PC-9 (cell line): ENCODE measurements around the gene BNC1. TPM values are rescaled to one million over a fixed set of nuclear protein-coding genes. Genes with fewer than 3 reads are reported as not detected.
A peak's percentile ranks its signal among the peaks of the same experiment; 100 is the strongest.

ENCODE experiments used
- Bru-seq: library from RNA; stranded (reverse); fragments of 400-500 nt; gene quantifications from one replicate; lab custom pipeline; 2021; lab: Mats Ljungman, UMichigan
- BruChase-seq, 2 experiments: library from RNA; stranded (reverse); fragments of 400-500 nt; gene quantifications; one replicate each; lab custom pipeline; 2021; lab: Mats Ljungman, UMichigan
- BruUV-seq: library from RNA; stranded (reverse); fragments of 400-500 nt; replicated peaks from 2 replicates; lab custom pipeline; 2021; lab: Mats Ljungman, UMichigan
- CTCF ChIA-PET: fragments of 300-600 bp; sonication (Branson Sonifier 250); formaldehyde crosslinking; loops from one replicate; lab custom pipeline; 2022; ENCODE audit warnings: antibody characterized with exemption; lab: Charles Lee
- POLR2A ChIA-PET: fragments of 300-600 bp; sonication (Branson Sonifier 250); formaldehyde crosslinking; loops from one replicate; lab custom pipeline; 2022; ENCODE audit warnings: antibody characterized with exemption; ENCODE audit not compliant: unreplicated experiment; lab: Charles Lee
- DNase-seq, 2 experiments: peaks; one replicate each; pipeline versions ENCODE4 v3.0.0 to v3.0.0-alpha.2; 2015 to 2022; ENCODE audit warnings: mixed read lengths in 1 of 2
- H2AFZ ChIP-seq: fragments of 200-600 bp; sonication (generic); 2 replicates; pipeline ENCODE4 v1.8.1; 2017; ENCODE audit warnings: antibody characterized with exemption
- H3F3A ChIP-seq: fragments of 200-600 bp; sonication (generic); 2 replicates; pipeline ENCODE4 v1.8.1; 2017; ENCODE audit warnings: antibody characterized with exemption, mild to moderate bottlenecking, low read depth; ENCODE audit not compliant: insufficient read depth
- H3K27ac ChIP-seq: fragments of 200-600 bp; sonication (generic); 2 replicates; pipeline ENCODE4 v1.6.1; 2016; ENCODE audit warnings: mixed run types
- H3K27me3 ChIP-seq: fragments of 200-600 bp; sonication (generic); 2 replicates; pipeline ENCODE4 v1.6.1; 2016; ENCODE audit warnings: low read depth, mixed run types; ENCODE audit not compliant: insufficient read depth
- H3K36me3 ChIP-seq: fragments of 200-600 bp; sonication (generic); 2 replicates; pipeline ENCODE4 v1.6.1; 2016; ENCODE audit warnings: low read depth, mixed run types
- H3K4me1 ChIP-seq: fragments of 200-600 bp; sonication (generic); replicated peaks from 2 replicates; pipeline ENCODE4 v1.6.1; 2016; ENCODE audit warnings: mixed run types; ENCODE audit not compliant: insufficient read depth
- H3K4me2 ChIP-seq: fragments of 200-600 bp; sonication (generic); 2 replicates; pipeline ENCODE4 v1.6.1; 2017; ENCODE audit warnings: mixed run types
- H3K4me3 ChIP-seq: fragments of 200-600 bp; sonication (generic); 2 replicates; pipeline ENCODE4 v1.6.1; 2016; ENCODE audit warnings: mixed run types
- H3K79me2 ChIP-seq: fragments of 200-600 bp; sonication (generic); 2 replicates; pipeline ENCODE4 v1.6.1; 2017; ENCODE audit warnings: low read depth, mixed run types
- H3K9me2 ChIP-seq: fragments of 200-600 bp; sonication (generic); 2 replicates; pipeline ENCODE4 v1.8.1; 2017; ENCODE audit warnings: mild to moderate bottlenecking; ENCODE audit not compliant: insufficient read depth
- H3K9me3 ChIP-seq: fragments of 200-600 bp; sonication (generic); 2 replicates; pipeline ENCODE4 v1.8.1; 2016; ENCODE audit warnings: low read depth; ENCODE audit not compliant: insufficient read depth
- H4K20me1 ChIP-seq: fragments of 200-600 bp; sonication (generic); 2 replicates; pipeline ENCODE4 v1.8.1; 2017; ENCODE audit not compliant: insufficient read depth
- EZH2 ChIP-seq: fragments of 200-600 bp; sonication (generic); IDR thresholded peaks from 2 replicates; pipeline ENCODE4 v1.8.0; 2017; ENCODE audit warnings: antibody characterized with exemption, low read depth
- intact Hi-C: fragments of 100-400 bp; cut with micrococcal nuclease; formaldehyde crosslinking; loops from one replicate; pipeline ENCODE4 v1.10.0; 2022; ENCODE audit not compliant: unreplicated experiment
- long read RNA-seq: library from polyadenylated mRNA; stranded (forward); transcript quantifications from one replicate; pipeline ENCODE4 v2.0.0, GENCODE V29; 2022
- total RNA-seq: library from RNA; stranded (reverse); gene quantifications from 2 replicates; pipeline ENCODE4 v1.2.3, GENCODE V29; 2021
- TF ChIP-seq, protein P1 (sequence below): fragments of 200-600 bp; sonication (generic); conservative IDR thresholded peaks from 2 replicates; pipeline ENCODE4 v1.6.1; 2017; ENCODE audit warnings: mixed run types, antibody characterized with exemption, mild to moderate bottlenecking, moderate library complexity

The BNC1 gene
- total RNA-seq (0.70 and 0.83 TPM in 2 replicates), Bru-seq, nascent RNA (percentile 47 among the genes with signal in this experiment), BruChase-seq, experiment 1, labeled RNA remaining after a 2-hour chase (percentile 50 among the genes with signal in this experiment), BruChase-seq, experiment 2, labeled RNA remaining after a 6-hour chase (percentile 50 among the genes with signal in this experiment)
- long read RNA-seq = 0 reads

GRCh38 chr15:83284559-83285283 is at the start of gene BNC1:
Gene BNC1 (minus strand): TSS chr15:83284664. CDS start chr15:83284628, 36 bp downstream.
- H3K9me3 ChIP-seq = peaks cover 5% of the 10 kb centered on the region; the same call in 1 of the 2 replicates
- H3K27me3 ChIP-seq = no peaks in the 10 kb centered on the region
- no peak within 1 kb of the TSS for H3K4me3 ChIP-seq
- ChIA-PET CTCF (interaction anchor here (0.6 kb wide), 1 partner anchor 37 kb away, joined by 4 read pairs; no protein-coding TSS in a partner anchor), POLR2A (no interaction called here)
- H3K79me2 ChIP-seq = no peaks in the 10 kb centered on the region
- TF ChIP-seq, protein P1, sequence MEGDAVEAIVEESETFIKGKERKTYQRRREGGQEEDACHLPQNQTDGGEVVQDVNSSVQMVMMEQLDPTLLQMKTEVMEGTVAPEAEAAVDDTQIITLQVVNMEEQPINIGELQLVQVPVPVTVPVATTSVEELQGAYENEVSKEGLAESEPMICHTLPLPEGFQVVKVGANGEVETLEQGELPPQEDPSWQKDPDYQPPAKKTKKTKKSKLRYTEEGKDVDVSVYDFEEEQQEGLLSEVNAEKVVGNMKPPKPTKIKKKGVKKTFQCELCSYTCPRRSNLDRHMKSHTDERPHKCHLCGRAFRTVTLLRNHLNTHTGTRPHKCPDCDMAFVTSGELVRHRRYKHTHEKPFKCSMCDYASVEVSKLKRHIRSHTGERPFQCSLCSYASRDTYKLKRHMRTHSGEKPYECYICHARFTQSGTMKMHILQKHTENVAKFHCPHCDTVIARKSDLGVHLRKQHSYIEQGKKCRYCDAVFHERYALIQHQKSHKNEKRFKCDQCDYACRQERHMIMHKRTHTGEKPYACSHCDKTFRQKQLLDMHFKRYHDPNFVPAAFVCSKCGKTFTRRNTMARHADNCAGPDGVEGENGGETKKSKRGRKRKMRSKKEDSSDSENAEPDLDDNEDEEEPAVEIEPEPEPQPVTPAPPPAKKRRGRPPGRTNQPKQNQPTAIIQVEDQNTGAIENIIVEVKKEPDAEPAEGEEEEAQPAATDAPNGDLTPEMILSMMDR = no peak
- no peak for TF ChIP-seq EZH2
- H3K4me1 ChIP-seq = peaks cover 49% of the 10 kb centered on the region
- H3K4me2 ChIP-seq = peak within 1 kb of the TSS; percentile 79
- no peaks in the 10 kb centered on the region for H4K20me1 ChIP-seq
- H3F3A ChIP-seq = peaks cover 46% of the 10 kb centered on the region
- DNase-seq = no peak
- no TSS peak for BruUV-seq
- intact Hi-C loops = loop anchor here (5.0 kb wide), 1 partner anchor 217 kb away; the partner anchor contains the start of gene BTBD1
- H3K36me3 ChIP-seq = no peaks in the 10 kb centered on the region
- no peak within 1 kb of the TSS for H2AFZ ChIP-seq
- peak within 1 kb of the TSS; percentile 98 for H3K27ac ChIP-seq
- H3K9me2 ChIP-seq = no peaks in the 10 kb centered on the region

DNA sequence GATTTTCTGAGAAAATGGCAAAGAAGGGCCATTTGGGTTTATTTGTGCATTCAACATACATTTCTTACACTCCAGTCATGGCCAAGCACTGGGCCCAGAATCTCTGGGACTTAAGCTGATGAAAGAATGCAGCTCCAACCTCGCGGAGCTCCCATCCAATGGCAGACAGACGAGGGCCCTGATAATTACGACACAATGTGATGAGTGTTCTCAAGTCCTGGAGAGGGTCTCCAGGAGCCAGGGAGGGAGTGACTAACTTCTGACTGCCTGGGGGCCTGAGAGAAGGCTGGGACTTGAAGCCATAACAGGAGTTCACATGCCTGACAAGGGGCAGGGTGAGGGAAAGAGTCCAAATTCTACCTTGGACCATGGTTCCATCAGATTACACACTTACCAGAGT is 42.6 kb upstream of the BNC1 start:
- H3K36me3 ChIP-seq = no peaks in the 10 kb centered on the region
- intact Hi-C loops = no loop called here
- H3K4me3 ChIP-seq = no peak overlapping the region
- H3K27me3 ChIP-seq = no peaks in the 10 kb centered on the region
- no peak for TF ChIP-seq EZH2
- TF ChIP-seq, protein P1 = no peak
- no TSS peak for BruUV-seq
- DNase-seq = no peak
- H3F3A ChIP-seq = no peaks in the 10 kb centered on the region
- ChIA-PET CTCF (no interaction called here), POLR2A (no interaction called here)
- no peaks in the 10 kb centered on the region for H3K4me1 ChIP-seq
- H3K79me2 ChIP-seq = no peaks in the 10 kb centered on the region
- H4K20me1 ChIP-seq = no peaks in the 10 kb centered on the region
- no peak overlapping the region for H3K4me2 ChIP-seq
- H3K9me2 ChIP-seq = no peaks in the 10 kb centered on the region
- H2AFZ ChIP-seq = no peak overlapping the region
- H3K27ac ChIP-seq = no peak overlapping the region
- no peaks in the 10 kb centered on the region for H3K9me3 ChIP-seq

DNA sequence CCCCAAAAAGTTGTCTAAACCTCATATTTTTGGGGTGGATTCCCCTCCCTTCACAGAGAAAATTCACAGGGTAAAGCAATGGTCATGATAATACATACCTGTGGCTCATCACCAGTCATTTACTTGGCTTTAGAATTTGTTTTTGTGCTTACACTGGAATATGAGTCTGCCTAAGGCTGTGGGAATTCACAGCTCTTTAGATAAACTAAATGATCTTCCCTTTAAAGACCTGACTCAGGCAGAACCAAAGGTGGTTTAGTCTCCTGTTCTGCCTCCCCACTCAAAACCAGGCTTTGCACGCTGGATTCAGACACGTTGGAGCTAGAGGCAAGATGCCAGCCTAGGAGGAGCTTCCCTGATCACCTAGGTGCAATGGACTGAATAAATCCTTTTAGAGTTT is 40.3 kb upstream of the BNC1 start:
- Histone ChIP-seq H4K20me1 (no peaks in the 10 kb centered on the region), H3F3A (no peaks in the 10 kb centered on the region), H3K79me2 (no peaks in the 10 kb centered on the region), H3K4me3 (no peak overlapping the region), H3K4me2 (no peak overlapping the region), H3K9me3 (no peaks in the 10 kb centered on the region), H3K27ac (no peak overlapping the region), H3K9me2 (no peaks in the 10 kb centered on the region), H2AFZ (no peak overlapping the region), H3K4me1 (peaks cover 8% of the 10 kb centered on the region; the same call in 1 of the 2 replicates), H3K27me3 (no peaks in the 10 kb centered on the region), H3K36me3 (no peaks in the 10 kb centered on the region)
- TF ChIP-seq, protein P1 = no peak
- TF ChIP-seq EZH2 = no peak
- POLR2A ChIA-PET = no interaction called here
- DNase-seq = no peak
- CTCF ChIA-PET = no interaction called here
- intact Hi-C loops = no loop called here
- BruUV-seq = no TSS peak
